22Rv1 (cell line): ENCODE results near the gene MEI4.

Source experiments
- H3K27ac ChIP-seq: fragments of 450-650 bp; 2 replicates; pipeline ENCODE4 v1.5.1; 2017
- CTCF ChIP-seq: fragments of 450-650 bp; IDR thresholded peaks from 2 replicates; pipeline ENCODE4 v1.5.1; 2017; ENCODE audit warnings: mild to moderate bottlenecking
- ZFX ChIP-seq: fragments of 450-650 bp; IDR thresholded peaks from 2 replicates; pipeline ENCODE4 v1.6.1; 2017; ENCODE audit warnings: antibody characterized with exemption, borderline replicate concordance

Gene MEI4

GRCh38 chr6:77626426-77626825 lies 26.4 kb upstream of the MEI4 start:
- TF ChIP-seq CTCF (no peak), ZFX (no peak)
- no peak overlapping the region for H3K27ac ChIP-seq

GRCh38 chr6:77630014-77630413 lies 22.8 kb upstream of the MEI4 start:
- no peak overlapping the region for H3K27ac ChIP-seq
- no peak for TF ChIP-seq CTCF
- TF ChIP-seq ZFX: no peak

DNA sequence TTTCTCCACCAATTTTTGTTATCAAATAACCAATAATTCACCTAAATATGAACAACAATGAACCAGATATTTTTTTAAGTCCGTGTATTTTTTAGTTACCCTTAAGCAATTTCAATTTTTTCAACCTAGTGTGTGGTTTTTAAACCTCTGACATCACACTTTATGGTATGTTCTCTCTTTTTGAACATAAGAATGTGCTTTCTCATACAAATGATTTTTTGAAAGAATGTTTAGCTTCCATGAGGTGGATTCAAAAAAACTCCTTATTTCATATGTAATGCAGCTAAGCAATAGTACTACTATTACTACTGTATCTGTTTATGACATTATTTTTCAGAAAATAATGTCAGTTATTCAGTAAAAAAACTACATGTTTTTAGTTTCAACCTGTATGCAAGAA lies 19.4 kb upstream of the MEI4 start:
- no peak overlapping the region for H3K27ac ChIP-seq
- TF ChIP-seq ZFX: no peak
- no peak for TF ChIP-seq CTCF

GRCh38 chr6:77633993-77634715 lies 18.7 kb upstream of the MEI4 start:
- TF ChIP-seq ZFX: no peak
- no peak for TF ChIP-seq CTCF
- no peak overlapping the region for H3K27ac ChIP-seq

DNA sequence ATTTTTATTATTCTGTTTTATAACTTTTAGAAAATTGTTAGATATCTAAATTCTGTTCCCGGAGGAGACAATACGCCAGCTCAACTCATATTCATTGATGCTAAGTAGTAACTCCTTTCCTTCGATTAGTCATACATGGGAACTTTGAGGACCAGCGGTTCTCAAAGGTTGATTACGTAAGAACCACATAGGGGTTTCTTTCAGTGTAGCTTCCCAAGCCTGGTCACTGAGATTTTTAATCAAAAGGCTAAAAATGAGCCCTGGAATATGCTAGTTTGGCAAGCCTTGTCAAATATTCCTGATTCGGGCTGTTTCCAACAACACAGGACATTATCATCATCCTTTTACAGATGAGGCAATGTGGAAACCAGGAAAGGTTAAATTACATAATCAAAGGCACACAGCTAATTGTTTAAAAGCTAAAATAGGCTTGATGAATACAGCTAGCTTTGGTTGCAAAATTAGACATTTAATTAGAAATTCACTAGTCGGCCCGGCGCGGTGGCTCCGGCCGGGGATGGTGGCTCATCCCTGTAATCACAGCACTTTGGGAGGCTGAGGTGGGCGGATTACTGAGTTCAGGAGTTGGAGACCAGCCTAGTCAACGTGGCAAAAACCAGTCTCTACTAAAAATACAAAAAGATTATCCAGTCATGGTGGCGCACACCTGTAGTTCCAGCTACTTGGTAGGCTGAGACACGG lies 14.6 kb upstream of the MEI4 start:
- no peak for TF ChIP-seq ZFX
- TF ChIP-seq CTCF: no peak

DNA sequence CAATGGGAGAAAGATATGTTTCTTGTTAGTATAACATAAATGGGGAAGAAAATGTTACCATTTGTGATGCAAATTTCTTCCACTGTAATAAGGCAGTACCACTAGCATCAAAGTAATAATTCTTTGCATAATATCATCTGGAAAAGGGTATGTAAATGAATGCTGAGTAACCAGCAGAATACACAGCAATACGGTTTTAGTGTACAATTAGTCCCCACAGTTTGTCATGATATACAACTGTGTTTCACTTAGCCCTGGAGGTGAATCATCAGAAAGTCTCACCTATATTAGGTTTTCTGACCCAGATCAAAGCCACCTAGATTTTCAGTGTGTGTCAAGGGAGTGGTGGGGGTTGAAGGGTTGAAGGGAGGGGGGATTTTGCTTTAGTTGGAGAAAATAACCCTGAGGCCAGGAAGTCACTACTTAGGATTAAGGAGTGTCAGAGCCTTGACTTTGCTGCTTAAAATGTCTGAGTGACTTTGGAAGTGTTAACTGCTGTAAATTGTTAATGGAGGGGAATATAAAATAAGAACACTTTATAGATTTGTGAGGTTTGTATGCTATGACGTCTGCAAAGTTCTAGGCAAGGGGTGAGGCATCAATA lies 8.6 kb upstream of the MEI4 start:
- no peak for TF ChIP-seq ZFX
- TF ChIP-seq CTCF: no peak
- H3K27ac ChIP-seq: no peak overlapping the region

More for the DNA sequence above, 14.6 kb upstream of the MEI4 start:
- no peak overlapping the region for H3K27ac ChIP-seq

- H3K27ac ChIP-seq: no peak overlapping the region
- TF ChIP-seq CTCF: no peak
- TF ChIP-seq ZFX: no peak
Measured at GRCh38 chr6:77650098-77650663, 2.7 kb upstream of the MEI4 start.
